Peyer's patch (tissue), 4 donors: ENCODE measurements around the gene PTPRU. TPM values are rescaled to one million over a fixed set of nuclear protein-coding genes. Genes with fewer than 3 reads are reported as not detected.

ENCODE experiments used
- DNase-seq, 3 donors: peaks; one replicate each; pipeline ENCODE4 v3.0.0-alpha.2; 2017 to 2019
- H3K27ac ChIP-seq, 4 donors: fragments of 200-600 bp; sonication (generic); one replicate each; pipeline ENCODE4 v1.5.1; 2016 to 2019
- H3K27me3 ChIP-seq, 2 donors: fragments of 200-600 bp; sonication (generic); one replicate each; pipeline ENCODE4 v1.5.1; 2019
- H3K36me3 ChIP-seq, 3 donors: fragments of 200-600 bp; sonication (generic); one replicate each; pipeline ENCODE4 v1.5.1; 2016 to 2019
- H3K4me1 ChIP-seq, 4 donors: fragments of 200-600 bp; sonication (generic); one replicate each; pipeline ENCODE4 v1.5.1; 2016 to 2019
- H3K4me3 ChIP-seq, 4 donors: fragments of 200-600 bp; sonication (generic); 1 replicate in 3 of 4; 2 replicates in 1 of 4; pipeline ENCODE4 v1.5.1; 2016 to 2019; ENCODE audit warnings: mild to moderate bottlenecking in 1 of 4
- H3K9me3 ChIP-seq, 4 donors: fragments of 200-600 bp; sonication (generic); one replicate each; pipeline ENCODE4 v1.5.1; 2016 to 2019; ENCODE audit warnings: mild to moderate bottlenecking in 1 of 4
- CTCF ChIP-seq, 6 experiments: fragments of 450-650 bp in 4 of 6; fragments of 200-600 bp in 2 of 6; sonication (generic) in 1 of 6; IDR thresholded peaks; one replicate each; pipeline ENCODE4 v1.5.1; 2017 to 2019; ENCODE audit warnings: antibody characterized with exemption in 6 of 6, mild to moderate bottlenecking in 3 of 6, moderate library complexity in 1 of 6
- POLR2A ChIP-seq, 2 donors: fragments of 450-650 bp; IDR thresholded peaks; one replicate each; pipeline ENCODE4 v1.5.1; 2017; ENCODE audit warnings: antibody characterized with exemption in 2 of 2, mild to moderate bottlenecking in 2 of 2, moderate library complexity in 2 of 2
- total RNA-seq, 4 donors: library from RNA; depleted of rRNA; stranded (reverse); fragments of >200 nt; gene quantifications; one replicate each; pipeline ENCODE4 v1.1.0, GENCODE V29; 2016

Gene PTPRU
- total RNA-seq, 4 donors from 2014 or later = 0.18 to 5.0 (median 4.0) TPM

- TF ChIP-seq CTCF (IDR thresholded peaks at IDR 0.05) = no peak
- TF ChIP-seq POLR2A (IDR thresholded peaks at IDR 0.05) = no peak
- Histone ChIP-seq H3K4me1 (peaks cover 0 to 4% (median 1%) of the 10 kb centered on the region in 4 donors), H3K9me3 (no peaks in the 10 kb centered on the region), H3K36me3 (no peaks in the 10 kb centered on the region), H3K27ac (no peak overlapping the region), H3K27me3 (peaks cover 0 to 7% of the 10 kb centered on the region in 2 donors), H3K4me3 (no peak overlapping the region)
- DNase-seq = no peak
These were observed 6.9 kb downstream of the PTPRU start for GRCh38 chr1:29243023-29243870.

GRCh38 chr1:29243871-29244200, 7.5 kb downstream of the PTPRU start:
- no peaks in the 10 kb centered on the region for H3K4me1 ChIP-seq

DNA sequence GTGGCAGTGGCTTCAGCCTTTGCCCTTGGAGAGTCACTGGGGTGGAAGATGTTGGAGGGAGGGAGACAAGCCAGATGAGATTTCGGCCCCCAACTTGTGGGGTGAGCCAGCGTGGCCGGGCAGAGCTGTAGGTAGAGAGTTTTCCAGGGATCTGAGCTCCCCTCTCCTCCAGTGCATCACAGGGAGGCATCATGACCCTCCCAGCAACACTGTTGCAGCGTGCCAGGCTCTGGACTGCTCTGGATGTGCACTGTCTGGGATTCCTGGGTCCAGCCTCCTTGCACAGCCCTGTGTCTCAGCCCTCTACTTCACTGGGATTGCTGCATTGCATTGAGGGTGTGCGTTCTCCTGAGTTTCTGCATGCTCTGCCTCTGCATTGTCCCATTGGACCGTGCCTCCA, 8.9 kb downstream of the PTPRU start:
- Histone ChIP-seq H3K27me3 (no peaks in the 10 kb centered on the region), H3K27ac (no peak overlapping the region), H3K4me1 (no peaks in the 10 kb centered on the region), H3K9me3 (no peaks in the 10 kb centered on the region), H3K36me3 (no peaks in the 10 kb centered on the region), H3K4me3 (no peak overlapping the region)
- TF ChIP-seq POLR2A (IDR thresholded peaks at IDR 0.05) (no peak), CTCF (IDR thresholded peaks at IDR 0.05) (no peak)
- DNase-seq = no peak

More at GRCh38 chr1:29243871-29244200, 7.5 kb downstream of the PTPRU start:
- Histone ChIP-seq H3K4me3 (no peak overlapping the region), H3K27me3 (peaks cover 0 to 1% of the 10 kb centered on the region in 2 donors), H3K36me3 (no peaks in the 10 kb centered on the region), H3K9me3 (no peaks in the 10 kb centered on the region), H3K27ac (no peak overlapping the region)
- DNase-seq = no peak
- TF ChIP-seq CTCF (IDR thresholded peaks at IDR 0.05) (no peak), POLR2A (IDR thresholded peaks at IDR 0.05) (no peak)

- Histone ChIP-seq H3K27ac (no peak overlapping the region), H3K9me3 (no peaks in the 10 kb centered on the region), H3K4me3 (no peak overlapping the region), H3K36me3 (no peaks in the 10 kb centered on the region), H3K27me3 (no peaks in the 10 kb centered on the region), H3K4me1 (no peaks in the 10 kb centered on the region)
- TF ChIP-seq CTCF (IDR thresholded peaks at IDR 0.05) (peak in 3 of 6 experiments; percentile 40 to 51 (median 46)), POLR2A (IDR thresholded peaks at IDR 0.05) (no peak)
- no peak for DNase-seq
These were observed 9.6 kb downstream of the PTPRU start for GRCh38 chr1:29245876-29246275.

DNA sequence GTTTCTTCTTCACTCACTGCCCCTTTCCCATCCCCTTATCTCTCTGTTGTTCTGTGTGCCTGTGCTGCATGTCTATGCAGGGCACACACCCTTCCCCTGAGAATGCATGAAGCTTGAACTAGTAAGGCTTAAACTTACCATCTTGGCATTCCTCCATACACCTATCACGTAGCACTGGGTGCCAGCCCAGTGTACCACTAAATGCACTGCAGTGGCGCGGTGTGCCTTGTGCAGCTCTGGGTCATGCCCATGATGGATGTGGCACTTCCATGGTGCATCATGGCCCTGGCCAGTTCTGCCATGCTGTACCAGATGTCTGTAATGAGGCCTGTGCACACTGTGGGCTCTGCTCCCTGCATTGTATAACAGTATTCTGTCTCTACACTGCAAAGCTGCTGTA, 10.7 kb downstream of the PTPRU start:
- DNase-seq = no peak
- H3K4me3 ChIP-seq = no peak overlapping the region
- no peaks in the 10 kb centered on the region for H3K9me3 ChIP-seq
- H3K27me3 ChIP-seq = no peaks in the 10 kb centered on the region
- TF ChIP-seq POLR2A (IDR thresholded peaks at IDR 0.05) (no peak), CTCF (IDR thresholded peaks at IDR 0.05) (no peak)
- no peaks in the 10 kb centered on the region for H3K36me3 ChIP-seq
- no peaks in the 10 kb centered on the region for H3K4me1 ChIP-seq
- no peak overlapping the region for H3K27ac ChIP-seq
